ENCODE measurements around the gene GGCT.

Gene GGCT

GRCh38 chr7:30452280-30452930, 52.2 kb downstream of the GGCT start:
- Histone ChIP-seq H3K27me3 (ENCODE audit: insufficient read depth, low read depth, severe bottlenecking) (no peaks in the 10 kb centered on the region), H3K9me3 (ENCODE audit: severe bottlenecking) (no peaks in the 10 kb centered on the region), H3K4me3 (ENCODE audit: low read depth, low read length) (no peak overlapping the region), H3K36me3 (no peaks in the 10 kb centered on the region), H3K27ac (no peak overlapping the region)
- DNase-seq: no peak
- no peak for TF ChIP-seq CTCF (IDR thresholded peaks at IDR 0.05; ENCODE audit: low read depth, low read length)

GRCh38 chr7:30451539-30452279, 52.9 kb downstream of the GGCT start:
- H3K27ac ChIP-seq: no peak overlapping the region
- no peak for DNase-seq
- H3K9me3 ChIP-seq (ENCODE audit: severe bottlenecking): no peaks in the 10 kb centered on the region
- H3K27me3 ChIP-seq (ENCODE audit: insufficient read depth, low read depth, severe bottlenecking): no peaks in the 10 kb centered on the region
- H3K36me3 ChIP-seq: no peaks in the 10 kb centered on the region
- TF ChIP-seq CTCF (IDR thresholded peaks at IDR 0.05; ENCODE audit: low read depth, low read length): no peak
- no peak overlapping the region for H3K4me3 ChIP-seq (ENCODE audit: low read depth, low read length)

GRCh38 chr7:30450983-30451497, 53.6 kb downstream of the GGCT start:
- no peak for DNase-seq
- no peaks in the 10 kb centered on the region for H3K36me3 ChIP-seq
- H3K9me3 ChIP-seq (ENCODE audit: severe bottlenecking): no peaks in the 10 kb centered on the region
- H3K27ac ChIP-seq: no peak overlapping the region
- TF ChIP-seq CTCF (IDR thresholded peaks at IDR 0.05; ENCODE audit: low read depth, low read length): no peak
- no peak overlapping the region for H3K4me3 ChIP-seq (ENCODE audit: low read depth, low read length)
- no peaks in the 10 kb centered on the region for H3K27me3 ChIP-seq (ENCODE audit: insufficient read depth, low read depth, severe bottlenecking)

GRCh38 chr7:30450240-30450982, 54.2 kb downstream of the GGCT start:
- DNase-seq: no peak
- Histone ChIP-seq H3K36me3 (no peaks in the 10 kb centered on the region), H3K27ac (no peak overlapping the region), H3K4me3 (ENCODE audit: low read depth, low read length) (no peak overlapping the region), H3K27me3 (ENCODE audit: insufficient read depth, low read depth, severe bottlenecking) (no peaks in the 10 kb centered on the region), H3K9me3 (ENCODE audit: severe bottlenecking) (no peaks in the 10 kb centered on the region)
- no peak for TF ChIP-seq CTCF (IDR thresholded peaks at IDR 0.05; ENCODE audit: low read depth, low read length)

- no peak overlapping the region for H3K27ac ChIP-seq
- DNase-seq: no peak
- no peak for TF ChIP-seq CTCF (IDR thresholded peaks at IDR 0.05; ENCODE audit: low read depth, low read length)
Observed at GRCh38 chr7:30448461-30449189, 56.0 kb downstream of the GGCT start.

More at GRCh38 chr7:30448461-30449189, 56.0 kb downstream of the GGCT start:
- Histone ChIP-seq H3K27me3 (ENCODE audit: insufficient read depth, low read depth, severe bottlenecking) (no peaks in the 10 kb centered on the region), H3K9me3 (ENCODE audit: severe bottlenecking) (no peaks in the 10 kb centered on the region), H3K36me3 (no peaks in the 10 kb centered on the region), H3K4me3 (ENCODE audit: low read depth, low read length) (no peak overlapping the region)
